GM18507 (cell line): ENCODE data around the gene ARHGEF3.
"Not testable (repeated sequence)": the region's sequence is repeated elsewhere in the genome, so short reads cannot be mapped to it uniquely, and the experiment has no call there.

ENCODE experiments used
- DNase-seq: peaks from one replicate; pipeline ENCODE4 v3.0.0; 2011; ENCODE audit warnings: low read depth; ENCODE audit not compliant: insufficient read length; ENCODE audit errors: extremely low spot score
- FAIRE-seq: peaks from 2 replicates; lab custom pipeline; 2011; peaks lifted over from hg19 to GRCh38; lab: Jason Lieb, UNC

Gene ARHGEF3

DNA sequence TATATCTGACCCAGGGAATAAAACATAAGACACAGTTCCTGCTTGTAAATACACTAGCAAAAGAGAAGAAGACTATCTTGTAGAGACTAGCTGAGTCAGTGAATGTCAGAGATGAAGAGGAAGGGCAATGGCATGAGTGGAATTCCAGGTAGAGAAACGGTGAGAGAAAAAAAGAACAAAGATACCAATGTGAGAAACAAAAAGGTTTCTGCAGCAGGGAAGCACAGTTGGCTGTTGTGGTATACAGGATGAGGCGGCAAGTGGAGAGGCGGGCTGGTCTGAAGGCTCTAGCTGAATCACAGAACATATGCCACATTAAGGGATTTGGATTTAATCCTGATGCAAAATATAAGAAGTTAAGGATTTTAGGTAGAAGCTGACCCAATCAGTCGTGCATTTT, 101.6 kb downstream of the ARHGEF3 start:
- FAIRE-seq, result no peak
- DNase-seq, result no peak

GRCh38 chr3:56694867-56695683, 106.7 kb downstream of the ARHGEF3 start:
- peak; percentile 59 for FAIRE-seq

GRCh38 chr3:56693750-56694149, 108.0 kb downstream of the ARHGEF3 start:
- no peak for FAIRE-seq
- DNase-seq, result no peak

More at GRCh38 chr3:56694867-56695683, 106.7 kb downstream of the ARHGEF3 start:
- no peak for DNase-seq

- DNase-seq, result peak; percentile 30
- peak; percentile 91 for FAIRE-seq
Measured at GRCh38 chr3:56692520-56693433, 109.0 kb downstream of the ARHGEF3 start.

- not testable (repeated sequence) for FAIRE-seq, DNase-seq
Measured at GRCh38 chr3:56692001-56692365, 109.8 kb downstream of the ARHGEF3 start.

- DNase-seq (no peak), FAIRE-seq (peak; percentile 66)
Measured at GRCh38 chr3:56691165-56692000, 110.4 kb downstream of the ARHGEF3 start.

DNA sequence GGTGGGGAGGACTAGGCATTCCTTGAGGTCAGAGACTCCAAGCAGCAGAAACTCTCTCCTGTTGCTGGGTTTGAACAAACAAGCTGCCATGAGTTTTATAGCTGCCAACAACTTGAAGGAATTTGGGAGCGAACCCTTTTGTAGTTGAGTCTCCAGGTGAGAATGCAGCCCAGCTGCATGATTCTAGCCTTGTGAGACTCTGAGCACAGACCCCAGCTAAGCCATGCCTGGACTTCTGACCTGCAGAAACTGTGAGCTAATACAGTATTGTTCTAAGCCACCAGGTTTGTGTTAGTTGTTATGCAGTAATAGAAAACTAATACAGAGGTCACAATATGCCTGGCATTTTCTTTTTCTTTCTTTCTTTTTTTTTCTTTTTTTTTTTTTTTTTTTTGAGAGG, 112.4 kb downstream of the ARHGEF3 start:
- FAIRE-seq (no peak), DNase-seq (no peak)

- no peak for DNase-seq
- FAIRE-seq, result peak; percentile 71
Measured at GRCh38 chr3:56688191-56688590, 113.6 kb downstream of the ARHGEF3 start.

DNA sequence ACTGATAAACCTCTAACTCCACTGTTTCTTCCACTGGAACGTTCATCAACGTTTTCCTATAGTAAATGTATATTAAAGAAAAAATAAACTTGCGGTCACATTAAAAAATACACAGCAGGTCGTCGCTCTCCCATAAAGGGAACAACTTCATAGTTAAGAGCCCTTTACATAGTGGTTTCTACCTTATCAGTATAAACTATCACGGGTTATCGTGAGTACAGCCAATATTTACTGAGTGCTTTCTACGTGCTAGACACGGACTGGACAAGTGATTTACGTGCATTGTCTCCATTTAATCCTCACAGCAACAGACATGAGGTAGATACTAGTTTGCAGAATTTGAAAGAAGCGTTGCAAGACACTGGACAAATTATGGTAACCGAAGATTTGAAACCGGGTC, 117.7 kb downstream of the ARHGEF3 start:
- FAIRE-seq (no peak), DNase-seq (no peak)

DNA sequence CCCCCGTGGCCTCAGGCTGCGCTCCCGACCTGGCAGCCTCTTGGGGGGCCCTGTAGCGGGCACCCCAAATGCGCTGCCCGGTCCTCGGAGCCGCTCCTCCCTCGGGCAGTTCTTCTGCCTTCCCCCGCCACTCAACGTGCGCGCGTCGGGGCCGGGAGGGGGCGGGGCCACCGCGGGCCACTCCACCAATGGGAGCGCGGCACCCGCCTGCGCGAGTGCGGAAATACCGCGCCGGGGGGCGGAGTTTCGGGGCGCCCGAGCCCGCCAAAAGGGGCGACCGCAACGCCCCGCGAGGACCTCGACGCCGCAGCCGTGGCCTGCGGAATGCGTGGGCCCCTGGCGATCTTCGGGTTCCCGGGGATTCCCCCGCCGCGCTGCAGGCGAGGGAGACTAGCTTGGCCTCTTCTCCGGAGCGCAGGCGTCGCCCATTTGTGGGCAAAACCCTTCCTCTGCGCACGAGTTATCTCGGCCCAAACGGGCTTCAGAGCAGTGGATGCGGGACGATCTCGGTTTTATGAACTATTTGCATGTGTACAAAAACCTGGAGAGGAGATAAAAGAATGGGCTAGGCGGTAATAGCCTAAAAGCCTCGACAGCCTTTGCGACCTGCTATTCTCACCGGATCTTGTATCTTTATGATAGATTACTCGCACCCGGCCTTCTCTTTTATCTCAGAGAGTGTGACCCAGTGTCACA, 118.5 kb downstream of the ARHGEF3 start, which contains the start of gene TASOR:
TASOR (minus strand) TSS at position 144 of the 696 bp plus-strand sequence. CDS start 259 bp downstream, outside the sequence.
- DNase-seq (peak; percentile 84), FAIRE-seq (peak; percentile 69)

- DNase-seq (peak; percentile 18), FAIRE-seq (peak; percentile 94)
Measured at GRCh38 chr3:56682462-56683121, 119.2 kb downstream of the ARHGEF3 start.

GRCh38 chr3:56681984-56682461, 119.7 kb downstream of the ARHGEF3 start:
- FAIRE-seq, result no peak
- no peak for DNase-seq

- peak; percentile 49 for FAIRE-seq
Measured at GRCh38 chr3:56680054-56680580, 121.6 kb downstream of the ARHGEF3 start.

More at GRCh38 chr3:56680054-56680580, 121.6 kb downstream of the ARHGEF3 start:
- DNase-seq, result no peak
